K562 (cell line): ENCODE results near the gene ZCCHC24. TPM values are rescaled to one million over a fixed set of nuclear protein-coding genes. Genes with fewer than 3 reads are reported as not detected.

Experiments used
- CAMTA2 ChIP-seq: fragments of 250-450 bp; sonication (Bioruptor Pico); conservative IDR thresholded peaks from 2 replicates; pipeline ENCODE4 v1.5.1; 2022
- CTCF ChIP-seq, 3 experiments: IDR thresholded peaks in 2 of 3; conservative IDR thresholded peaks in 1 of 3; 2 replicates each; pipeline ENCODE4 v1.5.1; 2011 to 2012; ENCODE audit warnings: low read length in 3 of 3, mild to moderate bottlenecking in 3 of 3, control low read depth in 2 of 3, improper control_type of control experiment in 1 of 3, inconsistent platforms in 1 of 3, low read depth in 1 of 3, mixed read lengths in 1 of 3, moderate library complexity in 1 of 3; ENCODE audit not compliant: insufficient read depth in 2 of 3
- CUX1 ChIP-seq: fragments of 200-800 bp; sonication (Bioruptor generic); IDR thresholded peaks from 2 replicates; pipeline ENCODE4 v1.6.1; 2016; ENCODE audit warnings: missing genetic modification characterization, missing compliant biosample characterization
- E2F8 ChIP-seq: fragments of 450-650 bp; IDR thresholded peaks from 2 replicates; pipeline ENCODE4 v1.7.1; 2018; ENCODE audit warnings: mild to moderate bottlenecking, low read depth; ENCODE audit not compliant: partially characterized antibody
- ELF2 ChIP-seq: fragments of 250-450 bp; sonication (Bioruptor Pico); IDR thresholded peaks from 2 replicates; pipeline ENCODE4 v1.5.0; 2021; ENCODE audit warnings: mild to moderate bottlenecking
- KLF6 ChIP-seq: fragments of 250-450 bp; sonication (Bioruptor Pico); IDR thresholded peaks from 2 replicates; pipeline ENCODE4 v1.4.0; 2020; ENCODE audit warnings: mild to moderate bottlenecking, moderate library complexity, borderline replicate concordance
- MEF2A ChIP-seq: IDR thresholded peaks from 2 replicates; pipeline ENCODE4 v1.6.1; 2011; ENCODE audit warnings: low read depth, mild to moderate bottlenecking, low read length, moderate library complexity; ENCODE audit not compliant: control insufficient read depth
- RAD21 ChIP-seq, 2 experiments: fragments of 250-450 bp in 1 of 2; fragments of 450-650 bp in 1 of 2; sonication (Bioruptor Pico) in 1 of 2; formaldehyde crosslinking in 1 of 2; IDR thresholded peaks in 1 of 2; conservative IDR thresholded peaks in 1 of 2; 2 replicates each; pipeline versions ENCODE4 v1.4.0 to v1.8.0; 2020 to 2022; ENCODE audit warnings: mild to moderate bottlenecking in 2 of 2, moderate library complexity in 1 of 2
- STAG1 ChIP-seq: sonication (generic); formaldehyde crosslinking; IDR thresholded peaks from 2 replicates; pipeline ENCODE4 v1.5.0; 2020; ENCODE audit warnings: missing genetic modification reagents, borderline replicate concordance
- polyA plus RNA-seq, 8 experiments: library from polyadenylated mRNA; depleted of rRNA in 4 of 8; stranded (reverse) in 5 of 8; unstranded in 3 of 8; fragments of >200 nt; fragmentation: Nextera tagmentation in 2 of 8; fragmentation: Illumina TruSeq in 1 of 8; extraction: Ambion mirVana in 2 of 8; extraction: Trizol in 1 of 8; gene quantifications; 2 replicates each; pipeline versions ENCODE4 v1.2.1 to v1.2.3, GENCODE V29; 2011 to 2014; ENCODE audit warnings: inconsistent platforms in 1 of 8, missing spikeins in 1 of 8
- total RNA-seq, 7 experiments: library from RNA; depleted of rRNA in 6 of 7; stranded (reverse); fragments of >200 nt in 6 of 7; fragmentation: Illumina TruSeq in 2 of 7; extraction: Trizol in 2 of 7; gene quantifications; 2 replicates each; pipeline versions ENCODE4 v1.2.1 to v1.2.3, GENCODE V29; 2011 to 2021; ENCODE audit warnings: low replicate concordance in 1 of 7

Gene ZCCHC24
- total and polyA plus RNA-seq, 9 of the 15 experiments (the other 6 are each of a cell fraction or from before 2014, with no cell fraction given), result 0.84 to 11.0 (median 4.6) TPM

GRCh38 chr10:79491143-79491835 lies 45.9 kb upstream of the ZCCHC24 start (continued):
- TF ChIP-seq E2F8 (no peak), STAG1 (CRISPR knock-in tag) (peak; percentile 12; the same call in 1 of the 2 replicates), MEF2A (no peak), ELF2 (CRISPR knock-in tag) (no peak), CAMTA2 (CRISPR knock-in tag) (no peak), RAD21 (CRISPR knock-in tag; conservative IDR thresholded peaks at IDR 0.05 in 1 of 2, IDR thresholded peaks at IDR 0.05 in 1 of 2) (peak in 1 of 2 experiments; percentile 50; a peak in 2 of 4 replicates), CUX1 (CRISPR knock-in tag) (no peak), KLF6 (CRISPR knock-in tag) (no peak), CTCF (IDR thresholded peaks at IDR 0.05 in 2 of 3, conservative IDR thresholded peaks at IDR 0.05 in 1 of 3; ENCODE audit: insufficient read depth in 2 of 3, low read depth in 1 of 3, low read length in 3 of 3) (peak; percentile 49 to 59 (median 53))
